ENCODE results near the gene SF3B1.

Gene SF3B1

GRCh38 chr2:197405582-197405981 is 29.2 kb downstream of the SF3B1 start:
- no peak overlapping the region for H3K27ac ChIP-seq (ENCODE audit: low read length)
- no peaks in the 10 kb centered on the region for H3K9me2 ChIP-seq (replicated peaks; ENCODE audit: insufficient read depth, low read length)
- no peak overlapping the region for H2AFZ ChIP-seq (ENCODE audit: low read length)
- no peaks in the 10 kb centered on the region for H3F3A ChIP-seq (ENCODE audit: insufficient read depth, low read length)
- TF ChIP-seq EZH2 (optimal IDR thresholded peaks at IDR 0.05; ENCODE audit: low read depth, low read length) (no peak), CTCF (IDR thresholded peaks at IDR 0.05; ENCODE audit: low read length) (no peak), EZH2phosphoT487 (IDR thresholded peaks at IDR 0.05; ENCODE audit: low read length) (no peak)
- H3K36me3 ChIP-seq (replicated peaks; ENCODE audit: insufficient read depth, low read length), result peaks cover 40% of the 10 kb centered on the region
- no peak for DNase-seq
- no peaks in the 10 kb centered on the region for H3K4me1 ChIP-seq (ENCODE audit: low read length)
- peaks cover 35% of the 10 kb centered on the region for H3K79me2 ChIP-seq (ENCODE audit: low read length)
- H3K9ac ChIP-seq (ENCODE audit: low read length), result no peak overlapping the region
- no peak overlapping the region for H3K4me3 ChIP-seq (ENCODE audit: low read length)
- H3K27me3 ChIP-seq (replicated peaks; ENCODE audit: insufficient read depth, low read length), result no peaks in the 10 kb centered on the region
- no peaks in the 10 kb centered on the region for H3K9me3 ChIP-seq (replicated peaks; ENCODE audit: insufficient read depth, low read length)
- H3K4me2 ChIP-seq (ENCODE audit: low read depth, low read length), result no peak overlapping the region
- H4K20me1 ChIP-seq (ENCODE audit: insufficient read depth, low read length), result 0 out of 2 replicates have a peak, but pooled peaks cover 2% of the 10 kb centered on the region

- TF ChIP-seq EZH2 (optimal IDR thresholded peaks at IDR 0.05; ENCODE audit: low read depth, low read length), result no peak
- no peak for TF ChIP-seq EZH2phosphoT487 (IDR thresholded peaks at IDR 0.05; ENCODE audit: low read length)
- TF ChIP-seq CTCF (IDR thresholded peaks at IDR 0.05; ENCODE audit: low read length), result no peak
- Histone ChIP-seq H3K9ac (ENCODE audit: low read length) (no peak overlapping the region), H3K4me2 (ENCODE audit: low read depth, low read length) (no peak overlapping the region), H3F3A (ENCODE audit: insufficient read depth, low read length) (no peaks in the 10 kb centered on the region), H4K20me1 (ENCODE audit: insufficient read depth, low read length) (0 out of 2 replicates have a peak, but pooled peaks cover 2% of the 10 kb centered on the region), H3K9me2 (replicated peaks; ENCODE audit: insufficient read depth, low read length) (no peaks in the 10 kb centered on the region), H3K4me1 (ENCODE audit: low read length) (no peaks in the 10 kb centered on the region), H3K36me3 (replicated peaks; ENCODE audit: insufficient read depth, low read length) (peaks cover 54% of the 10 kb centered on the region), H3K4me3 (ENCODE audit: low read length) (no peak overlapping the region), H3K79me2 (ENCODE audit: low read length) (0 out of 2 replicates have a peak, but pooled peaks cover 15% of the 10 kb centered on the region), H3K9me3 (replicated peaks; ENCODE audit: insufficient read depth, low read length) (no peaks in the 10 kb centered on the region), H3K27ac (ENCODE audit: low read length) (no peak overlapping the region), H2AFZ (ENCODE audit: low read length) (no peak overlapping the region), H3K27me3 (replicated peaks; ENCODE audit: insufficient read depth, low read length) (no peaks in the 10 kb centered on the region)
- no peak for DNase-seq
These were observed 34.8 kb downstream of the SF3B1 start for GRCh38 chr2:197399887-197400540.

- no peak overlapping the region for H2AFZ ChIP-seq (ENCODE audit: low read length)
- DNase-seq, result no peak
- 0 out of 2 replicates have a peak, but pooled peaks cover 11% of the 10 kb centered on the region for H3K79me2 ChIP-seq (ENCODE audit: low read length)
- no peaks in the 10 kb centered on the region for H3K9me3 ChIP-seq (replicated peaks; ENCODE audit: insufficient read depth, low read length)
- H3K27ac ChIP-seq (ENCODE audit: low read length), result no peak overlapping the region
- no peak overlapping the region for H3K9ac ChIP-seq (ENCODE audit: low read length)
- H3K4me2 ChIP-seq (ENCODE audit: low read depth, low read length), result no peak overlapping the region
- no peak overlapping the region for H3K4me3 ChIP-seq (ENCODE audit: low read length)
- no peaks in the 10 kb centered on the region for H3K9me2 ChIP-seq (replicated peaks; ENCODE audit: insufficient read depth, low read length)
- 0 out of 2 replicates have a peak, but pooled peaks cover 2% of the 10 kb centered on the region for H4K20me1 ChIP-seq (ENCODE audit: insufficient read depth, low read length)
- no peak for TF ChIP-seq CTCF (IDR thresholded peaks at IDR 0.05; ENCODE audit: low read length)
- no peak for TF ChIP-seq EZH2 (optimal IDR thresholded peaks at IDR 0.05; ENCODE audit: low read depth, low read length)
- no peak for TF ChIP-seq EZH2phosphoT487 (IDR thresholded peaks at IDR 0.05; ENCODE audit: low read length)
- H3K27me3 ChIP-seq (replicated peaks; ENCODE audit: insufficient read depth, low read length), result no peaks in the 10 kb centered on the region
- no peaks in the 10 kb centered on the region for H3K4me1 ChIP-seq (ENCODE audit: low read length)
- no peaks in the 10 kb centered on the region for H3F3A ChIP-seq (ENCODE audit: insufficient read depth, low read length)
- peaks cover 51% of the 10 kb centered on the region for H3K36me3 ChIP-seq (replicated peaks; ENCODE audit: insufficient read depth, low read length)
These were observed 35.9 kb downstream of the SF3B1 start for GRCh38 chr2:197398913-197399312.

Data from MM.1S (cell line).